ENCODE data around the gene MZT2B. TPM values are rescaled to one million over a fixed set of nuclear protein-coding genes. Genes with fewer than 3 reads are reported as not detected.

MZT2B gene
- total and polyA plus RNA-seq, 2 of the 13 experiments (the other 11 are each of a cell fraction or from before 2014, with no cell fraction given), result 253 to 410 TPM

- H3K27ac ChIP-seq (ENCODE audit: extremely low read length, insufficient read depth, low read length), result peak within 1 kb of the TSS; percentile 92
- peaks cover 35% of the 10 kb centered on the region for H3K4me1 ChIP-seq (ENCODE audit: insufficient read depth, low read length)
- DNase-seq (ENCODE audit: low spot score) (peak; percentile 96), ATAC-seq (peak; percentile 73), FAIRE-seq (peak; percentile 79)
- under 1% methylated on average over 24 of the region's 55 CpGs for WGBS (ENCODE audit: low lambda C conversion rate)
- ChIA-PET POLR2A (interaction anchor here (0.7 to 1.8 kb wide), 9 partner anchors 11 to 174 kb away, joined by 3 to 32 read pairs (median 4); partner anchors contain the start of genes IMP4 and PTPN18), CTCF (ENCODE audit: low intra/inter-chr PET ratio, low total read pairs) (interaction anchor here (1.6 to 1.8 kb wide), 2 partner anchors 147 to 151 kb away, joined by 5 to 19 read pairs; no protein-coding TSS in a partner anchor)
- no peak within 1 kb of the TSS for H2AFZ ChIP-seq (ENCODE audit: low read length)
- H3K4me2 ChIP-seq (ENCODE audit: low read depth, low read length), result peak within 1 kb of the TSS; percentile 85
- H3K79me2 ChIP-seq (ENCODE audit: insufficient read depth, low read length), result peaks cover 71% of the 10 kb centered on the region
- peak within 1 kb of the TSS; percentile 99 for H3K9ac ChIP-seq (ENCODE audit: insufficient read depth, low read depth, low read length)
- H3K36me3 ChIP-seq (replicated peaks in 1 of 2; ENCODE audit: control insufficient read depth in 1 of 2, insufficient read depth in 2 of 2, low read length in 2 of 2), result peaks cover 5 to 17% of the 10 kb centered on the region in 2 experiments; a peak in 4 of 5 replicates
- BruUV-seq (replicated peaks), result no TSS peak
- in situ Hi-C loops (cut with HindIII; ENCODE audit: extremely low pct_ligation_motif_present, low pct_unique_long_range_greater_than_20kb), result loop anchor here (5.0 to 25.0 kb wide), 2 partner anchors 151 to 1306 kb away; partner anchors contain the start of genes MZT2A and TUBA3D
- peaks cover 0 to 4% of the 10 kb centered on the region in 2 experiments; a peak in 2 of 5 replicates for H3K27me3 ChIP-seq (ENCODE audit: control insufficient read depth in 1 of 2, insufficient read depth in 2 of 2, low read length in 2 of 2)
- H3K4me3 ChIP-seq (replicated peaks in 1 of 3; ENCODE audit: insufficient read depth in 1 of 3, low read depth in 2 of 3, low read length in 3 of 3), result peak within 1 kb of the TSS; percentile 97 to 99 (median 99)
- intact Hi-C loops (cut with micrococcal nuclease; ENCODE audit: unreplicated experiment), result loop anchor here (1.0 kb wide), 1 partner anchor 156 kb away; no protein-coding TSS in a partner anchor
- H4K20me1 ChIP-seq (ENCODE audit: insufficient read depth, low read length), result 0 out of 2 replicates have a peak, but pooled peaks cover 7% of the 10 kb centered on the region
- H3K9me3 ChIP-seq (ENCODE audit: low read length), result no peaks in the 10 kb centered on the region
- TF ChIP-seq SETDB1 (CRISPR knock-in tag; IDR thresholded peaks at IDR 0.05; ENCODE audit: borderline replicate concordance) (no peak), NAIF1 (CRISPR knock-in tag; IDR thresholded peaks at IDR 0.05; ENCODE audit: borderline replicate concordance) (no peak; the same call in 1 of the 2 replicates), SIN3A (IDR thresholded peaks at IDR 0.05; ENCODE audit: borderline replicate concordance, low read depth, low read length) (peak; percentile 30; the same call in 1 of the 2 replicates), MAX (IDR thresholded peaks at IDR 0.05) (peak; percentile 92), HOXA3 (CRISPR knock-in tag; IDR thresholded peaks at IDR 0.05) (peak; percentile 98), HMG20B (CRISPR knock-in tag; conservative IDR thresholded peaks at IDR 0.05) (no peak), IRF2 (CRISPR knock-in tag; IDR thresholded peaks at IDR 0.05) (peak; percentile 77), TP53 (CRISPR knock-in tag; conservative IDR thresholded peaks at IDR 0.05) (no peak), ZNF17 (CRISPR knock-in tag; IDR thresholded peaks at IDR 0.05) (no peak), XRCC5 (optimal IDR thresholded peaks at IDR 0.05; ENCODE audit: low read length) (peak; percentile 34), ZNF232 (CRISPR knock-in tag; IDR thresholded peaks at IDR 0.05; ENCODE audit: borderline replicate concordance) (no peak), ZNF44 (CRISPR knock-in tag; IDR thresholded peaks at IDR 0.05) (no peak), ZNF282 (IDR thresholded peaks at IDR 0.05; ENCODE audit: partially characterized antibody) (no peak), IKZF4 (CRISPR knock-in tag; IDR thresholded peaks at IDR 0.05; ENCODE audit: borderline replicate concordance, low read depth, not compliant biosample characterization) (no peak), KDM2A (CRISPR knock-in tag; IDR thresholded peaks at IDR 0.05; ENCODE audit: borderline replicate concordance, low read depth) (peak; percentile 89), ZNF703 (CRISPR knock-in tag; IDR thresholded peaks at IDR 0.05; ENCODE audit: borderline replicate concordance) (no peak; the same call in 1 of the 2 replicates), REL (CRISPR knock-in tag; conservative IDR thresholded peaks at IDR 0.05) (peak; percentile 95; the same call in 1 of the 2 replicates), MIXL1 (CRISPR knock-in tag; IDR thresholded peaks at IDR 0.05) (peak; percentile 21; the same call in 1 of the 2 replicates), SNAPC2 (CRISPR knock-in tag; IDR thresholded peaks at IDR 0.05) (0 out of 2 replicates have a peak, but pooled peaks have one; percentile 81), ZNF160 (CRISPR knock-in tag; IDR thresholded peaks at IDR 0.05) (peak; percentile 73), ZNF788 (CRISPR knock-in tag; IDR thresholded peaks at IDR 0.05; ENCODE audit: borderline replicate concordance) (no peak; the same call in 1 of the 2 replicates)
- TF ChIP-seq, protein P1, sequence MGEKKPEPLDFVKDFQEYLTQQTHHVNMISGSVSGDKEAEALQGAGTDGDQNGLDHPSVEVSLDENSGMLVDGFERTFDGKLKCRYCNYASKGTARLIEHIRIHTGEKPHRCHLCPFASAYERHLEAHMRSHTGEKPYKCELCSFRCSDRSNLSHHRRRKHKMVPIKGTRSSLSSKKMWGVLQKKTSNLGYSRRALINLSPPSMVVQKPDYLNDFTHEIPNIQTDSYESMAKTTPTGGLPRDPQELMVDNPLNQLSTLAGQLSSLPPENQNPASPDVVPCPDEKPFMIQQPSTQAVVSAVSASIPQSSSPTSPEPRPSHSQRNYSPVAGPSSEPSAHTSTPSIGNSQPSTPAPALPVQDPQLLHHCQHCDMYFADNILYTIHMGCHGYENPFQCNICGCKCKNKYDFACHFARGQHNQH (CRISPR knock-in tag; IDR thresholded peaks at IDR 0.05), result peak; percentile 86; the same call in 1 of the 2 replicates
- TF ChIP-seq, protein P2, sequence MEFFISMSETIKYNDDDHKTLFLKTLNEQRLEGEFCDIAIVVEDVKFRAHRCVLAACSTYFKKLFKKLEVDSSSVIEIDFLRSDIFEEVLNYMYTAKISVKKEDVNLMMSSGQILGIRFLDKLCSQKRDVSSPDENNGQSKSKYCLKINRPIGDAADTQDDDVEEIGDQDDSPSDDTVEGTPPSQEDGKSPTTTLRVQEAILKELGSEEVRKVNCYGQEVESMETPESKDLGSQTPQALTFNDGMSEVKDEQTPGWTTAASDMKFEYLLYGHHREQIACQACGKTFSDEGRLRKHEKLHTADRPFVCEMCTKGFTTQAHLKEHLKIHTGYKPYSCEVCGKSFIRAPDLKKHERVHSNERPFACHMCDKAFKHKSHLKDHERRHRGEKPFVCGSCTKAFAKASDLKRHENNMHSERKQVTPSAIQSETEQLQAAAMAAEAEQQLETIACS (CRISPR knock-in tag; IDR thresholded peaks at IDR 0.05), result peak; percentile 17; the same call in 1 of the 2 replicates
Observed at GRCh38 chr2:130181325-130181879, 660 bp upstream of the MZT2B start, which contains the start of gene SMPD4. SMPD4 (minus strand) TSS chr2:130181602; CDS start chr2:130176592, 5,010 bp downstream.

Measured in HepG2 (cell line).